Posterior vena cava (tissue), 2 donors: ENCODE results near the gene NANS. TPM values are rescaled to one million over a fixed set of nuclear protein-coding genes. Genes with fewer than 3 reads are reported as not detected.
"Not testable (repeated sequence)": the region's sequence is repeated elsewhere in the genome, so short reads cannot be mapped to it uniquely, and the experiment has no call there.

Experiments used
- DNase-seq: peaks from one replicate; pipeline ENCODE4 v3.0.0-alpha.2; 2020; ENCODE audit warnings: low spot score
- intact Hi-C, 2 donors: fragments of 100-400 bp; cut with DNase I; formaldehyde crosslinking; loops; one replicate each; pipeline versions ENCODE4 v1.14.1 to v1.14.2; 2022 to 2023
- total RNA-seq, 2 donors: library from RNA; stranded (reverse); fragmentation: NEBNext Ultra II Directional; extraction: Animal tissue kit (Norgen Biotek cat#: 25700); gene quantifications; one replicate each; pipeline ENCODE4 v1.2.1, GENCODE V29; 2021
- donor health status: DM: yes; HTN: yes; CAD: no.
- donor health status: DM: yes; HTN: yes; CAD: no.

NANS gene
- total RNA-seq, 2 donors from 2014 or later = 25.5 to 31.9 TPM

DNA sequence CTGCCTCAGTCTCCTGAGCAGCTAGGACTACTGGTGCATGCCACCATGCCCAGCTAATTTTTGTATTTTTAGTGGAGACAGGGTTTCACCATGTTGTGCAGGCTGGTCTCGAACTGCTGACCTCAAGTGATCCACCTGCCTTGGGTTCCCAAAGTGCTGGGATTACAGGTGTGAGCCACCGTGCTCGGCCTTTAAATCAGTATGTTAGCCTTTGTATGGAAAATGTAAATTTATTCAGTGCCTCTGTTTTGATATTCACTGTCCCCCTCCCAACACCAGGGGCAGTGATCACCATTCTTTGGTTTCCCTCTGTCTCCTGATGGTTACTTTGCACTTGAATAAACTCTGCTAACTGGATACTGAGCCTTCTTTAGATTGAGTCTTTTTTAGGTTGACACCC lies 34.1 kb downstream of the NANS start:
- DNase-seq, intact Hi-C loops: not testable (repeated sequence)

DNA sequence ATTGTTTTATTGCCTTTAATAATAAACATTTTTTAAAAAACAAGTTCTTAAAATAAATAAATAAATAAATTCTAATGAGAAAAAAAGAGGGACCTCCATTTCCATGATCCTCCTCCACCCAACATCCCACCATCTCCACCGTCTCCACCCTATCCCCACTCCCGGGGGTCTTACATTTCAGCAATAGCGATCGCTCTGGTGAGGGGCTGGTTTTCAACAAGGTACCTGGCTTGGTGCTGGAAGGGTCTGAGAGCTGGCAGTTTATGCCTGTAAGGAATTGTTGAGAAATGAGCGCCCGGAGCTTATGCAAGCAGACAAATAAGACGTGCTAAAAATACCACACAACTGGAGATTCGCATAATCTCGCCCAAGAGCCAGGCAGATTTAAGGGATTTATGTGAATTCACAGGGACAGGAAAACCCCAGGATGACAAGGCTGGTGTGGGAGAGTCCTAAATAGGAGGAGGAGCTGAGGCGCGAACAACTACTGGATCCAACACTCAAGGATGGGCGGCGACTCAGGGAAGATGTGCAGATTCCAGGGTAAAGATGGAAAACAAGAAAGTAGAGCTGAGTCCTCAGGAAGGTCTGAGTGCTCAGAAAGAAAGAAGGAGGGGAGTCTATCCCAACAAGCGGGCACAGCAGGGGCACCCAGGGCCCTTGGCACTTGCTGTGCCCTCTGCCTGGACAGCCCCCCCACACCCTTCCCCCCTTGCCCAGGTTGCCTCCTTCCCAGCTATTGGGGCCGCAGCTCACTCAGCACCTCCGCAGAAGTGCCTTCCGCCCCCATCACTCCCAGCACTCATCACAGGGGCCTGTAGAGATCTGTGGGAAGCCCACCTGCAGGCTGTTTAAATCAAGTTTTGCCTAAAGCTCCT lies 35.4 kb downstream of the NANS start:
- no peak for DNase-seq
- intact Hi-C loops = no loop called here

DNA sequence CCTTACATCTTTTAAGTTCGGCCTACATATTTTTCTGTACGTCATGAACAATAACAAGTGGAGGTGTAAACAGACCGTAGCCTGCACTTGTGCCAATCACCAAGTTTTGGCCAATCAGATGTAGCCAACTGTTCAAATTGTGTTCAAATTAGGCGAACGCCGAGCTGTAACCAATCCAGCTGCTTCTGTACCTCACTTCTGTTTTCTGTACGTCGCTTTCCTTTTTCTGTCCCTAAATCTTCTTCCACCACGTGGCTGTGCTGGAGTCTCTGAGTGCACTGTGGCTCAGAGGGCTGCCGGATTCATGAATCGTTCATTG lies 36.0 kb downstream of the NANS start:
- intact Hi-C loops = no loop called here
- no peak for DNase-seq

DNA sequence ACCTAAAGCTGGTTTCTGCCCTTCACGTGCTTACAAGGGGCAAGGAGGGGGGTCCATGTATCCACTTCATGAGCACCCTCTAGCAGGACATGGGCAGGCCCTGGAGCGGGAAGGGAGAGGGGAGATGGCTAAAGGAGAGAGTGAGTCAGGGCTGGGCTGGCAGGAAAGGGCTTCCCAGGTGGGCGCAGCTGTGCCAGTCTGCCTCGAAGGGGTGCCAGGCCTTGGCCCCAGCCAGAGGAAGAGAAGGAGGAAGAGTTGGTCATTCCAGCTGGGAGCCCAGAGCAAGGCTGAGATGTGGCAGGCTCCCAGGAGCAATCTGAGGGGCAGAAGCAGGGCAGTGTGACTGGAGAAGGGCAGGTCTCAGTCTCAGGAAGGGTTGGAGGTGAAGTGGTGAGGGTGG lies 37.8 kb downstream of the NANS start:
- intact Hi-C loops = no loop called here
- no peak for DNase-seq

DNA sequence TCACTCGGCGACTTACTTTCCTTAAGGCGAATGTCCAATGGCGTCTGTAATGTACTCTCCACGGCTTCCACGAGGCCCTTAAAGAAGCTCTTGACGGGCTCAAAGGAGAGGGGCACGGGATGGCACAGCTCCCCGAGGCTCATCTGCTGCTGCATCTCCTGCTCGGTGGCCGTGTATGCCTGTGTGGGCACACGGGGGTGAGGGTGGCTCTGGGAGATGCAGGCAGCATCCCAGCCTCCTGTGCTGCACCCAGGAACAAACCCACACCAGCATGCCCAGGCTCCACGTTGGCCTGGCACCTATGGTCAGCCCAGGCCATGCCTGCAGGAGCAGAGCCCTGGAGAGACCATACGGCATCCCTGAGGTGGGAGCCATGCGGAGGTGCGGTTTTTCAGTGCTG lies 38.3 kb downstream of the NANS start:
- intact Hi-C loops = no loop called here
- no peak for DNase-seq

DNA sequence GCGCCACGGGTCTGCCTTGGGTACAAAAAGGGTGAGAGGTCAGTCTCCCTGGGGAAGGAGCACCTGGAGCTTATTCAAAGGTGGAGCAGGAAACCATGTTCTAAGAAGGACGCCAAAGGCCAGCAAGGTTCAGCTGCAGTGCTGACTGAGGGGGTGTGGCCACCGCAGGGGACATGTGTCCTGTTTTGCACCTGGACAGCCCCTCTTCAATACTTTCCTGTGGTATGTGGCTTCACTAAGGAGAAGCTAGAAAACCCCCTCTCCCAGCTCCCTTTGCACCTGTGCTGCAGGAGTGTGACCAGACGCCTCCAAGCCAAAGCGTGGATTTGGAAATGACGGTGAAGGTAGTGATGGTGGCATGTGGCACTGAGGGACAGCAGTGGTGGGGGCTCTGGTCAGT lies 38.9 kb downstream of the NANS start:
- intact Hi-C loops = no loop called here

DNA sequence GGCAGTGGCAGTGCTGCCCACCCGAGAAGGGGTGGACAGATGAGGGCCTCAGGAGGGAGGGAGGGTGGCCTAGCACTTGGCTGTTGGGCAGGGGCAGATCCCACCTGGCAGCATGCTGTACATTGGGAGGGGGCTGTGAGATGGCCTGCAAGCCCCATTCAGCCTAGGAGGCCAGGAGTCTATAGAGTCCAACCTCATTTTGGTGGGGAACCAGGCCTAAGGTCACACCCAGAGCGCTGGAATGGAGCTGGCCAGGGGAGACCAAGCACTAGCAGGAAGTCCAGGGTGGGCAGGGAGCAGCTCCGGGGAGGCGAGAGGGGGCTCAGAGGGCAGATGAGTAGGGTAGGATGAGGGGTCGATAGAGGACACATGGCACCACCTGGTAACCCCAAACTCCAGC lies 39.6 kb downstream of the NANS start:
- intact Hi-C loops = no loop called here
- no peak for DNase-seq

More for the DNA sequence above, 38.9 kb downstream of the NANS start:
- DNase-seq = no peak

DNA sequence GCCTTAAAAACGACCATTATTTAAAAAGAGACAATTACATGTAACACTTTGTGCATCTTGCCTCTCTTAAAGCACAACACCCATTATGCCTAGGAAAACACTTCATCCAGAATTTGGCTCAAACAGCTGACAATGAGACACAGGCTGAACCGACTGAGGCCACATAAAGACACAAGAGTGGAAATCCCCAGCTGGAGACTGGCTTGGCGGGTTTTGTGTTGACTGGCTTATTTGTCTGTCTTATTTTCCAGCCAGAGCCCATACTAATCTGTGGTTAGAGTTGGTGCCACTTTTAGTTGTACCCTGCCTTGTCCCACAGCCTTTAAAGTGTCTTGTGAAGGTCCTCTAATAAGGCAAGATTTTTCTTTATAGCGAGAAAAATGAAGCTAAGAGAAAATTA lies 41.3 kb downstream of the NANS start:
- DNase-seq = no peak
- intact Hi-C loops = no loop called here

DNA sequence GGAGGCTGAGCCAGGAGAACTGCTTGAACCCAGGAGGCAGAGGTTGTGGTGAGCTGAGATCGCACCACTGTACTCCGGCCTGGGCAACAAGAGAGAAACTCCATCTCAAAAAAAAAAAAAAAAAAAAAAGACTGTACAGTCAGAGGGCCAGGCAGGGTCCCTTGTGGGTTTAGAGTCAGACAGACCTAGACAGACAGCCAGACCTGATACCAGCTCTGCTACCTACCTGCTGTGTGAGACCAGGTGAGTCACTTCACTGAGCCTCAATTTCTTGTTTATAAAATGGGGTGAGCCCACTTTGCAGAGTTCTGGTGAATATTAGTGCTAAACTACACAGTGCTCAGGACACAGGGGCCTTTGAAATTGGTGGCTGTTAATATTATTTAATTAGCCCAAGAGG lies 42.8 kb downstream of the NANS start:
- DNase-seq = no peak
- intact Hi-C loops = no loop called here

DNA sequence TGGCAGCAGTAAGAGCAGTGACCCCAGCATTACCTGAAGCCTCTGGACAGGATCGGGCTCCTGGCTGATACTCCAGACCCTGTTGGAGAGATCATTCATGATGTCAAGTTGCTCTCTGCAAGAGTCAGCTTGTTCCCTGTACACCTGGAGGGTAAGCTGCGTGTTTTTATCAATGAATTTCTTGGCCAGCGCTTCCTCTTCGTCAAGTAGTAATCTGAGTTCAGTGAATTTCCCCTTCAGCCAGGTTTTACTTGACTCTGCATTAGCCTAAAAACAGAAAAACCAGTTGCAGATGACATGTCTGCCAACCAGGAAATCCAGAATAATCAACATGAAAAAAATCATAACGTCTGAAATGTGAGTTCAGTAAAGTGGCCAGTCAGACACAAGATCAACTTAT lies 43.4 kb downstream of the NANS start:
- no peak for DNase-seq
- intact Hi-C loops = no loop called here

DNA sequence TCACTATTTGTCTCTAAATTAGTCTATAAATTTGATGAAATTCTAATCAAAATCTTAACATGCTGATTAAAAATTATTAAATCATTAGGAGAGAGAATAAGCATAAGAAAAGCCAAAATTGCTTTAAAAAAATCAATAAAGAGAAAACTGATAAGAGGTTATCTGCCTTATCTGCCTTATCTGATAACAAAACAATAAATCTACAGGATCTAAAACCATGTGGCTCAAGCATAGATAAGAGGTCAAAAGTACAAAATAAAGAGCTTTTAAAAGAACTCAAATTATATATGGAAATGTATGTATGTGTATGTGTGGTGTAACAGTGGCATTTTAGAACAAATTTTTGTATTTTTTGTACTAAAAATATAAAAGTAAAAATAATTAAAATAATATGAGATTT lies 43.9 kb downstream of the NANS start:
- no peak for DNase-seq
- intact Hi-C loops = no loop called here

DNA sequence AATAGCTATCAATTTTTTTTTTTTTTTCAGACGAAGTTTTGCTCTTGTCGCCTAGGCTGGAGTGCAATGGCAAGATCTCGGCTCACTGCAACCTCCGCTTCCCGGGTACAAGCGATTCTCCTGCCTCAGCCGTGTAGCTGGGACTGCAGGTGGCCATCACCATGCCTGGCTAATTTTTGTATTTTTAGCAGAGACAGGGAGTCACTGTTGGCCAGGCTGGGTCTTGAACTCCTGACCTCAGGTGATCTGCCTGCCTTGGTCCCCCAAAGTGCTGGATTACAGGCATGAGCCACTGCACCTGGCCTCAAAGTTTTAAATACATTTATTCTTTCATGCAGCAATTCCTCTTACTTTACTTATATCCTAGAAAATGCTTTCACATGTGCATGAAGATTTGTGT lies 44.9 kb downstream of the NANS start:
- no peak for DNase-seq
- intact Hi-C loops = no loop called here

DNA sequence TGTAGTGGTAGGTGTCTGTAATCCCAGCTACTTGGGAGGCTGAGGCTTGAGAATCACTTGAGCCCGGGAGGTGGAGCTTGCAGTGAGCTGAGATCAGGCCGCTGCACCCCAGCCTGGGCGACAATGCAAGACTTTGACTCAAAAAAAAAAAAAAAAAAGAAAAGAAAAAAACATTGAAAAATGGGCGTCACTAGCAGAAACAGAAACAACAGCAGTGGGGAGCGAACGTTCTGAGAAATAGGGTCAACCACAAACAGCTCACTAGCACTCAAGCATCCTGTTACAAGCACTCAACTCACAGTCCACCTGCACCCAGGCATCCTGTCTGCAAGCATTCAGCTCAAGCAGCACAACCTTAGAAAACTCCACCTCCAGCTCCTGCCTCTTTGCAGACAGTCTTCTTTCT lies 45.3 kb downstream of the NANS start:
- no peak for DNase-seq

DNA sequence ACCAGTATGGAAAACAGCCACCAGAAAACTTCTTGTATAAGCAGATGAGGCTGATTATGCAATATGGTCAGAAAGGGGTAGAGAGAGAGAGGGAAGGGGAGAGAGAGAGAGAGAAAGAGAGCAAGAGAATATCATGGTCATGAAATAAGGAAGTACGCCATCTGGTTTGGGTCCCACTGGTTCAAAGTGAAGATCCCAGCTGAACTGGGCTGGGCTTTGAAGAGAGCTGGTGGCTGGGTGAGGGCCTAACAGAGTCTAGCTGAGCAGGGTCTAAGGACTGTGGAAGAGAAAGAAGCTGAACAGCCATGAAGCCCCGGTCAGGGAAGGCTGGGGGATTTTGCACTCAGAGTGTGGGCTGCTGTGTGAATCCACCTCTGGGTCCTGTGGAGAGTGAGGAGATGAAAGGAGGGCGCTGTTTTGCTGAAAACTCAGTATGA lies 47.9 kb downstream of the NANS start:
- DNase-seq = peak; percentile 54
- intact Hi-C loops = no loop called here

More for the DNA sequence above, 45.3 kb downstream of the NANS start:
- intact Hi-C loops = no loop called here

DNA sequence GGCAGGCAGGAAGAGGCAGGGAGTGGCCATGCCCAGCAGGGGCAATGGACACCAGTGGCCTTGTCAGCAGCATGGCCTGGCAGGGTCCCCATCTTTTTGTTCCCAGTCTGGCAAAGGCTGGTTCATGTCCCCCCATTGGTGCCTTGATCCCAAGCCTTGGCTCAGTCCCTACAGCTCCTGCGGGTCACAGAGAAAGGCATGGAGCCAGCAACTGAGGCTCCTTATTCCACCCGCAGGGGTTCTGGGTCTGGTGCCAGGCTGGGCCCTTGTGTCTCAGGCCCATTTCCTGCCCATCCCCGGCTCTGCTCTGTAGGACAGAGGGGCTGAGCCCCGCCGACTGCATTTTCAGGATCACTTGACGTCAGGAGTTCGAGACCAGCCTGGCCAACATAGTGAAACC lies 48.5 kb downstream of the NANS start:
- peak; percentile 43 for DNase-seq
- intact Hi-C loops = no loop called here

DNA sequence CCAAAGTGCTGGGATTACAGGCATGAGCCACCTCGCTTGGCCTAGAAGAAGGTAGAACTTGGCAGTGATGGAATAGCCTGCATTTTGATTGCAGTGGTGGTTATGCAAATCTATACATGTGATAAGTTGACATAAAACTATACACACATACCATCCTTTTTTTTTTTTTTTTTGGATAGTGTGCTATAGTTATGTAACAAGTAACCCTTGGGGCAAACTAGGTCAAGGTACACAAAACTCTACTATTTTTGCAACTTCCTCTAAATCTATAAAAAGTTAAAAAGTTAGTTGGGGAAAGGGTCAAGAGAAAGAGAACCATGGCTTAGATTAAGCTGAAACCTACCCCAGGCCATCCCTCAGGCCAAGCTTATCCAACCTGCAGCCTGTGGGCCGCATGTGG lies 51.4 kb downstream of the NANS start:
- no peak for DNase-seq
- intact Hi-C loops = no loop called here

DNA sequence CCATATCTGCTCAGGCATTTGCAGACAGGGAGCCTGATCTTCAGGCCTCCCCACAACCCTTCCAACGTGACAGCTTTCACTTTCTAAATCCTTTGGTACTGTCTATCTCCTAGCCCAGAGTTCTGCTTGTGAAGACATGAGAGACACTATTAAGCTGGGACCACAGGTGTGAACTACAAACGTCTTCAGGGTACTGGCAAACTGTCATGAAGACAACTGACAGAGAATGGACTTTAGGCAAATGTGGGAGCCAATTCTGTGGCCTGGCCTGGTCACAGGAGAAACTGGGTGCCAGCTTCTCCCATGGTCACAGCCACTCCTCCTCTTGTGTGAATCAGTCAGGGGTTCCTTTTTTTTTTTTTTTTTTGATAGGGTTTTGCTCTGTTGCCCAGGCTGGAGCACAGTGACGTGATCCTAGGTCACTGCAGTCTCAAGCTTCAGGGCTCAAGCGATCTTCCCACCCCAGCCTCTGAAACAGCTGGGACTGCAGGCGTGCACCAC lies 52.0 kb downstream of the NANS start:
- intact Hi-C loops = no loop called here
- peak; percentile 53 for DNase-seq

DNA sequence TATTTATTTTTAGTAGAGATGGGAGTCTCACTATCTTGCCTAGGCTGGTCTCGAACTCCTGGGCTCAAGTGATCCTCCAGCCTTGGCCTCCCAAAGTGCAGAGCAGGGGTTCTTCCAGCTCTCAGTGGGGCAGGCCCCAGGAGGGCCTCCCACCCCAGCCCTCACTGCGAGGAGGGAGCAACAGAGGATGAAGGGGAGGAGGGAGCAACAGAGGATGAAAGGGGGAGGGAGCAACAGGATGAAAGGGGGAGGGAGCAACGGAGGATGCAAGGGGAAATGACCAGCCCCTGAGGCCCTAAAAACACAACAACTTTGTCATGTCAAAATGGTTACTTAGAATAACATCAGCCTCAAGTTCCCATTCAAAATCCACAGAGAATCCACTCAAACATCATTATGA lies 52.5 kb downstream of the NANS start:
- intact Hi-C loops = no loop called here
- DNase-seq = no peak

DNA sequence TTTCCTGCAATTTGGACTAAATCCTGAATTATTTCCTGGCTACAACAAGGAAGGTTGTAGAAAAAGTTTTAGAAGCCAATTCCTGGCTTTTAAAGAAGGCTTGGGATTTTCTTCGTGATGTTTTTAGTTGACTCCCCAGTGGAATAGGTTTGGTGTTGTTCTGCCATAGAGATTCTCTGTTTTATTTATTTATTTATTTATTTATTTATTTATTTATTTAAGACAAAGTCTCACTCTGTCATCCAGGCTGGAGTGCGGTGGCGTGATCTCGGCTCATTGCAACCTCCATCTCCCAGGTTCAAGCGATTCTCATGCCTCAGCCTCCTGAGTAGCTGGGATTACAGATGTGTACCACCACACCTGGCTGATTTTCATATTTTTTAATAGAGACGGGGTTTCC lies 60.6 kb downstream of the NANS start:
- intact Hi-C loops = loop anchor here in 1 of 2 donors (5.0 kb wide), 1 partner anchor 940 kb away; no protein-coding TSS in a partner anchor
- DNase-seq = not testable (repeated sequence)

DNA sequence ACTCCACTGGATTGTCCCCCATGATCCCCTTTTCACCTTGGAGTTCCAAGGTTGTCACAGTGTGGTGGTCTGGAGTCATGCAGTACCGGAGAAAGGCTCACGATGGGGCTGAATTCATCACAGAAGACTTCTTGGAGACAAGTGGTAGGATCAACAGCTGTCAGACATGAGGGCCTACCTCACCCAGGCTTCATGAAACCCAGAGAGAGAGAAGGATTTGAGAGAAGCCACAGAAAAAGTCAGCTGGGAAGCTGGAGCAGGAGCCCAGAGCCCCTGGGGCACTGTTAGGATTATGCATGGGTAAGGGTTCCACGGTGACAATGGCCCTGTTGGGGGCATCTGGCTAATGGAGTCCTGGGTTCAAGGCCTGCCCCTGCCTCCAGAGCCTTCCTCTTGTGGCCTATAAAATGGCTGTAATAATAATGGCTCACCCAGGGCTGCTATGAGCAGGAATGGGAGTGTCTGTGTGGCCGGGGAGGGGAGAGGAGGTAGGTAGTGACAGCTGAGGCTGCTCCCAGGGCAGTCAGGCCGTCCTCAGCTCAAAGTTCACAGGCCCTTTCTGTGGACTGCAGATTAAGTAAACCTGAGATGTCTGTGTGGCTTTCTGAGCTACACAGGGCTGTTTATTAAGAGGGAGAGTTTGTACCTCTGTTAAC lies 61.6 kb downstream of the NANS start:
- intact Hi-C loops = loop anchor here in 1 of 2 donors (5.0 kb wide), 1 partner anchor 939 kb away; no protein-coding TSS in a partner anchor
- DNase-seq = no peak
